ENCODE data around the gene ELAVL1. TPM values are rescaled to one million over a fixed set of nuclear protein-coding genes. Genes with fewer than 3 reads are reported as not detected.
A peak's percentile ranks its signal among the peaks of the same experiment; 100 is the strongest.

Gene ELAVL1
- total RNA-seq, 1 experiment from 2014 or later: 87.2 TPM

DNA sequence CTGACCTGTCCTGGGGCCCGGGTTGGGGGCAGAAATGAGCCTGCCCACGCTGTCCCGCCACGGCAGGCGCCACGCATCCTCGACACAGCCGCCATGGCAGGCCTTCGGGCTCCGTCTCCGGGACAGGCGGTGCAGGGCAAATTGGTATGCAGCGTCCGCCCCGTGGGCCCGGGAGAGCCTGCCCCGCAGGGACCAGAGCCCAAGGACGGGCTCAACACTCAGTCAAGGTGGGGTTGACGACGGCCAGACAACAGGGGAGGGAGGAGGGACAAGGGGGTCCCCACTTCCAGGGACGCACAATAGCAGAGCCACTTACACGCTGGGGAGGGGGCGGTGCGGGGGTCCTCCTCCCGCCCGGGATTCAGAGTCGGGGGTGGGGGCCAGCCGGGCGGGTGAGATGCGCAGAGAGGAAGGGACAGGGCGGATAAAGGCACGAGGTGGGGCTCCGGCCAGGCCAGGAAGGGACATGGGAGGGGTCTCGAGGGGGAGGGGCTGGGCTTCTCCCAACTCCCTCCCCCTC is 80.7 kb downstream of the ELAVL1 start:
- H3K4me1 ChIP-seq (ENCODE audit: insufficient read depth, low read length): peaks cover 46% of the 10 kb centered on the region
- peak overlapping the region; percentile 55; the same call in 1 of the 2 replicates for H3K4me3 ChIP-seq (ENCODE audit: low read length)
- no peak for DNase-seq
- intact Hi-C loops (cut with micrococcal nuclease): loop anchor here (5.0 kb wide), 1 partner anchor 72 kb away; no protein-coding TSS in a partner anchor
- no peaks in the 10 kb centered on the region for H3F3A ChIP-seq (ENCODE audit: low read length, unreplicated experiment)
- H3K9me2 ChIP-seq (replicated peaks; ENCODE audit: low read length): no peaks in the 10 kb centered on the region
- no peak overlapping the region for H3K9ac ChIP-seq (ENCODE audit: low read length)
- no peak overlapping the region for H3K27ac ChIP-seq (ENCODE audit: low read length)
- no peaks in the 10 kb centered on the region for H3K9me3 ChIP-seq (ENCODE audit: low read length)
- TF ChIP-seq EZH2phosphoT487 (IDR thresholded peaks at IDR 0.05; ENCODE audit: borderline replicate concordance, low read length) (no peak), EZH2 (IDR thresholded peaks at IDR 0.05; ENCODE audit: low read length, unreplicated experiment) (no peak)
- TF ChIP-seq, protein P1, sequence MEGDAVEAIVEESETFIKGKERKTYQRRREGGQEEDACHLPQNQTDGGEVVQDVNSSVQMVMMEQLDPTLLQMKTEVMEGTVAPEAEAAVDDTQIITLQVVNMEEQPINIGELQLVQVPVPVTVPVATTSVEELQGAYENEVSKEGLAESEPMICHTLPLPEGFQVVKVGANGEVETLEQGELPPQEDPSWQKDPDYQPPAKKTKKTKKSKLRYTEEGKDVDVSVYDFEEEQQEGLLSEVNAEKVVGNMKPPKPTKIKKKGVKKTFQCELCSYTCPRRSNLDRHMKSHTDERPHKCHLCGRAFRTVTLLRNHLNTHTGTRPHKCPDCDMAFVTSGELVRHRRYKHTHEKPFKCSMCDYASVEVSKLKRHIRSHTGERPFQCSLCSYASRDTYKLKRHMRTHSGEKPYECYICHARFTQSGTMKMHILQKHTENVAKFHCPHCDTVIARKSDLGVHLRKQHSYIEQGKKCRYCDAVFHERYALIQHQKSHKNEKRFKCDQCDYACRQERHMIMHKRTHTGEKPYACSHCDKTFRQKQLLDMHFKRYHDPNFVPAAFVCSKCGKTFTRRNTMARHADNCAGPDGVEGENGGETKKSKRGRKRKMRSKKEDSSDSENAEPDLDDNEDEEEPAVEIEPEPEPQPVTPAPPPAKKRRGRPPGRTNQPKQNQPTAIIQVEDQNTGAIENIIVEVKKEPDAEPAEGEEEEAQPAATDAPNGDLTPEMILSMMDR (conservative IDR thresholded peaks at IDR 0.05; ENCODE audit: low read depth, low read length): no peak
- 0 out of 2 replicates have a peak, but pooled peaks cover 5% of the 10 kb centered on the region for H3K79me2 ChIP-seq (ENCODE audit: low read length)
- ChIA-PET POLR2A (ENCODE audit: unreplicated experiment) (no interaction called here), CTCF (no interaction called here)
- no peak overlapping the region for H2AFZ ChIP-seq (ENCODE audit: low read length)
- no peaks in the 10 kb centered on the region; the same call in 1 of the 2 replicates for H3K36me3 ChIP-seq (ENCODE audit: low read depth, low read length)
- BruUV-seq (replicated peaks): no TSS peak
- 0 out of 2 replicates have a peak, but pooled peaks cover 9% of the 10 kb centered on the region for H4K20me1 ChIP-seq (ENCODE audit: low read length)
- peak overlapping the region; percentile 79 for H3K4me2 ChIP-seq (ENCODE audit: low read length)
- H3K27me3 ChIP-seq (ENCODE audit: low read length): no peaks in the 10 kb centered on the region
- no peak for ATAC-seq

DNA sequence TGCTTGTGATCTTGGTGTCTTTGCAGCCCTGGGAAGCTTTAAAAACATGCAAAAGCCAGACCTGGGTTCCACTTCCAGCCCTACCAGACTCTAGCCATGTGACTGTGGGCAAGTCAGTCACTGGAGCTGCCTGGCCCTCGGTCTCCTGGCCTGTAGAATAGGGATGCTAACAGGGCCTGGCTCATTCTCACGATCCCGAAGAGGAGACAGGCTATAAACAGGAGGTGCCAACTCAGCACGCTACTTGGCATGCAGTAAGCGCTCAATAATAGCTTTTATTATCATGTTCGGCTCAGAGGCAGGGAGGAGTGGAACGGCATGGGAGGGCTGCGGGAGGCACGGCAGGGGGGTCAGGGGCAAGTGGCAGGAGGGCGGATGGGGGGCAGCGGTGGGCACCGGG is 81.2 kb downstream of the ELAVL1 start:
- Histone ChIP-seq H3K36me3 (ENCODE audit: low read depth, low read length) (no peaks in the 10 kb centered on the region; the same call in 1 of the 2 replicates), H3K4me1 (ENCODE audit: insufficient read depth, low read length) (peaks cover 43% of the 10 kb centered on the region), H3K27me3 (ENCODE audit: low read length) (no peaks in the 10 kb centered on the region), H3K4me3 (ENCODE audit: low read length) (no peak overlapping the region), H3F3A (ENCODE audit: low read length, unreplicated experiment) (no peaks in the 10 kb centered on the region), H4K20me1 (ENCODE audit: low read length) (0 out of 2 replicates have a peak, but pooled peaks cover 9% of the 10 kb centered on the region), H3K79me2 (ENCODE audit: low read length) (0 out of 2 replicates have a peak, but pooled peaks cover 5% of the 10 kb centered on the region), H3K9me2 (replicated peaks; ENCODE audit: low read length) (no peaks in the 10 kb centered on the region), H3K4me2 (ENCODE audit: low read length) (no peak overlapping the region), H3K9me3 (ENCODE audit: low read length) (no peaks in the 10 kb centered on the region), H3K9ac (ENCODE audit: low read length) (no peak overlapping the region), H2AFZ (ENCODE audit: low read length) (no peak overlapping the region), H3K27ac (ENCODE audit: low read length) (no peak overlapping the region)
- DNase-seq (no peak), ATAC-seq (no peak)
- ChIA-PET POLR2A (ENCODE audit: unreplicated experiment) (interaction anchor here (0.6 kb wide), 1 partner anchor 482 kb away, joined by 34 read pairs; no protein-coding TSS in a partner anchor), CTCF (interaction anchor here (0.6 kb wide), 1 partner anchor 195 kb away, joined by 3 read pairs; no protein-coding TSS in a partner anchor)
- no TSS peak for BruUV-seq (replicated peaks)
- intact Hi-C loops (cut with micrococcal nuclease): no loop called here
- TF ChIP-seq, protein P1 (conservative IDR thresholded peaks at IDR 0.05; ENCODE audit: low read depth, low read length): no peak
